ENCODE measurements around the gene SPOCD1.

Gene SPOCD1

DNA sequence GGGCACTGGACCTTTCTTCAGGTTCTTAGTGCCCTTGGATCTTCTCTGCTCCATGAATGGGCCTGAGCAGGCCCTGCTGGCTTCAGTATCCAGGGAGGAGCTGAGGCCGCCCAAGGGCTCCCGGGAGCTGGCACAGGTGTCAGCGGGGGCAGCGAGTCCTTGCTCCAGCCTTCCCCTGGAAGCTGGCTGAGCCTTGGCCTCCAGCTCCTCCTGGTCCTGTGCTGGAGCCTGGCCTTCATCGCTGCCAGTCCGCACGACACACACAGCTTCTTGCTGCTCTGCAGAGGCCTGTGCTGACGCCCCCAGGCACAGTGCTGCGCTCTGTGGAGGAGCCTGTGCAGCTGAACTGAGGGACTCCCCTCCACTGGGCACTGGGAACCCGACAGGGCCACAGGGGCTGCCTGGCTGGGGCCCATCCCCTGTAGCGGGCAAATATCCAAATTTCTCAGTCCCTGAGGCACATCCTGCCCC is 1.7 kb downstream of the SPOCD1 start:
- peak; percentile 52 for DNase-seq
- Histone ChIP-seq H3K27me3 (no peaks in the 10 kb centered on the region), H3K9me3 (no peaks in the 10 kb centered on the region), H3K4me1 (peaks cover 5% of the 10 kb centered on the region; the same call in 1 of the 2 replicates), H3K4me3 (ENCODE audit: low read depth, low read length) (no peak overlapping the region), H3K36me3 (no peaks in the 10 kb centered on the region)
- TF ChIP-seq, protein P1, sequence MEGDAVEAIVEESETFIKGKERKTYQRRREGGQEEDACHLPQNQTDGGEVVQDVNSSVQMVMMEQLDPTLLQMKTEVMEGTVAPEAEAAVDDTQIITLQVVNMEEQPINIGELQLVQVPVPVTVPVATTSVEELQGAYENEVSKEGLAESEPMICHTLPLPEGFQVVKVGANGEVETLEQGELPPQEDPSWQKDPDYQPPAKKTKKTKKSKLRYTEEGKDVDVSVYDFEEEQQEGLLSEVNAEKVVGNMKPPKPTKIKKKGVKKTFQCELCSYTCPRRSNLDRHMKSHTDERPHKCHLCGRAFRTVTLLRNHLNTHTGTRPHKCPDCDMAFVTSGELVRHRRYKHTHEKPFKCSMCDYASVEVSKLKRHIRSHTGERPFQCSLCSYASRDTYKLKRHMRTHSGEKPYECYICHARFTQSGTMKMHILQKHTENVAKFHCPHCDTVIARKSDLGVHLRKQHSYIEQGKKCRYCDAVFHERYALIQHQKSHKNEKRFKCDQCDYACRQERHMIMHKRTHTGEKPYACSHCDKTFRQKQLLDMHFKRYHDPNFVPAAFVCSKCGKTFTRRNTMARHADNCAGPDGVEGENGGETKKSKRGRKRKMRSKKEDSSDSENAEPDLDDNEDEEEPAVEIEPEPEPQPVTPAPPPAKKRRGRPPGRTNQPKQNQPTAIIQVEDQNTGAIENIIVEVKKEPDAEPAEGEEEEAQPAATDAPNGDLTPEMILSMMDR (IDR thresholded peaks at IDR 0.05; ENCODE audit: low read depth, low read length): no peak

DNA sequence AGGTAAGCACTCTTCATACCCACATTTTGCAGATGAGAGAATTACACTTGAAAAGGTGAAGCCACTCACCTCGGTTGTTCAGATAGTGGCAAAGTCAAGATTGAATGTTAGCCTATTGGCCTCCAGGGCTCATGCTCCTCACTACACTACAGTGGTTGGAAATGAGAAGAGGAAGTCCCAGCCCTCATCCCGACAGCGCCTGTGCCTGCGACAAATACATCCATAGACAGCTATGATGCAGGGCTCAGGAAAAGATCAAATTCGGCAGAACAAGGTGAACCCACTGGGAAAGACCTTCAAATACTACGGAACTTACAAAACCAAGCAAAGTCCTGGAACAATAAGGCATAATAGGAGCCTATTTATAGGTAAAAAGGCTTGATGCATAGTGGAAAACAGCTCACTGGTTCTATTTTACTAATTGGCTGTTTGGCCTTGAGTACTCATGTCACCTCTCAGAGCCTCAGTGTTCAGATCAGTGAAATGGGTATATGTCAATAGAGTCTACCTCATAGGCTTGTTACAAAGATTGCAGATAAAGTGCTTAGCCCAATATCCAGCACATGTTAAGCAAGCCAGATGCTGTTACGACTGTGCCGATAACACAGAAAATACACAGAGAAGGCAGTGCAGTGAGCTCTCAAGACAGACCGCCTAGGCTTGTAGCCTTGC is 3.5 kb downstream of the SPOCD1 start:
- H3K27me3 ChIP-seq: no peaks in the 10 kb centered on the region
- TF ChIP-seq, protein P1 (IDR thresholded peaks at IDR 0.05; ENCODE audit: low read depth, low read length): no peak
- H3K4me1 ChIP-seq: peaks cover 5% of the 10 kb centered on the region; the same call in 1 of the 2 replicates
- no peaks in the 10 kb centered on the region for H3K36me3 ChIP-seq
- H3K9me3 ChIP-seq: no peaks in the 10 kb centered on the region
- no peak for DNase-seq
- no peak overlapping the region for H3K4me3 ChIP-seq (ENCODE audit: low read depth, low read length)

DNA sequence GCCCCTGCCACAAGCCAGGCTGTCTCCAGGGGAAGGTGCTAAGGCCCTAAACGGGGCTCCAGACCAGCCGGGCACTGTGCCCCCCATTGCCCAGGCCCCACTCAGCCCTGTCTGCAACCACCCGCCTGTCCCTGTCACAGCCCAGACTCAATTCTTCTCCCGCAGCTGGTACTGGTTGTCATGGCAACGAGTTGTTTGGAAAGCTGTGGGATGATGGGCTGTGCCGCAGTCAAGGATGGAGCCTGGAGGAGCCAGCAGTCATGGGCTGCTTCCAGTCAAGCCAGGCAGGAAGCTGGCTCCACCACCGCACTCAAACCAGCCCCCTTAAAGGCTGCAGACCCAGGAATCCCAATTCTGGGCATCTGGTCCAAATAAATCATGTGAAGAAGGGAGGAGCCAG is 4.2 kb downstream of the SPOCD1 start:
- DNase-seq: peak; percentile 83
- TF ChIP-seq, protein P1 (IDR thresholded peaks at IDR 0.05; ENCODE audit: low read depth, low read length): no peak
- Histone ChIP-seq H3K4me1 (peaks cover 5% of the 10 kb centered on the region; the same call in 1 of the 2 replicates), H3K9me3 (no peaks in the 10 kb centered on the region), H3K4me3 (ENCODE audit: low read depth, low read length) (no peak overlapping the region), H3K36me3 (no peaks in the 10 kb centered on the region), H3K27me3 (no peaks in the 10 kb centered on the region)

DNA sequence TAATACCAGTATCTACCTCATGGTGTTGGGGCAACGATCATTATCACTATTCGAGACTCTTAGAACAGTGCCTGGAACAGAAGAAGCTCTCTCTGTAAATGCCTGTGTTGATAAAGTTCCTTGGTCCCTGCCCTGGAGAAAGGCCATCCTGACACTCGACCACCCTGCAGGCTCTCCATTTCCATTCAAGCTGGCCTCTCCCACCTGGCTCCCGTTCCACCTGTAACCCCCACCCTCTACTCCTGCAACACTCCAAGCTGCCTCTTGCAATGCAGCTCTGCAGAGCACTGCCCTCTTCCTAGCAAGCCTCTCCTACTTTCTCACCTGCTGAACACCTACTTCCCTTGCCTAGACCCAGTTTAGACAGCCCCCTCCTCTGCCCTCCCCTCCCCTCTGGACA is 6.1 kb downstream of the SPOCD1 start:
- no peak overlapping the region for H3K4me3 ChIP-seq (ENCODE audit: low read depth, low read length)

DNA sequence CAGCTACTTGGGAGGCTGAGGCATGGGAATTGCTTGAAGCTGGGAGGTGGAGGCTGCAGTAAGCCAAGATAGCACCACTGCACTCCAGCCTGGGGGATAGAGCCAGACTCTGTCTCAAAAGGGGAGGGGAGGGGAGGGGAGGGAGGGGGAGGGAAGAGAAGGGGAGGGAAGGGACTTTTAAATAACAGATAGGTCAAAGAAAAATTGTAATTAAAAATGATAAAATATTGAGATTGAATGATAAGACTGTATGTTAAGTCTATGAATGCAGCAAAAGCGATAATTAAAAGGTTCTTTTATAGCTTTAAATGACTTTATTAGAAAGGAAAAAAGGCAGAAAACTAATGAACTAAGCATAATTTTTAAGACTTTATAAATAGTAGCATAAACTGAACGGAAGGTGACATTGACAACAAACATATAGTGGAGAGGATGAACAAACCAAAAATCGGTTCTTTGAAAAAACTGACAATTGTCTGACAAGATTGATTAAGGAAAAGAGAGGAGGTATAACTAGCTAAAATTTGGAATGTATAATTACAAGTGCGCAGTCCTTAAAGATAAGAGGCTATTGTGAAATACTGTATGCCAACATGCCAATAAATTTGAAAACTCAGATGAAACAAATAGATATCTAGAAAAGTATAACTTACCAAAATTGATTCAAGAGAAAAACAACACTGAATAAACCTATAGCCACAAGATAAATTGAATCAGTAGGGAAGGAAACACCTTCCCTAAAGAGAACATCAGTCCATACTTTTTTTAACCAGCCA is 8.4 kb downstream of the SPOCD1 start:
- Histone ChIP-seq H3K4me1 (0 out of 2 replicates have a peak, but pooled peaks cover 2% of the 10 kb centered on the region), H3K27me3 (no peaks in the 10 kb centered on the region), H3K36me3 (no peaks in the 10 kb centered on the region), H3K9me3 (no peaks in the 10 kb centered on the region), H3K4me3 (ENCODE audit: low read depth, low read length) (no peak overlapping the region)
- TF ChIP-seq, protein P1 (IDR thresholded peaks at IDR 0.05; ENCODE audit: low read depth, low read length): no peak
- no peak for DNase-seq

More for the DNA sequence above, 6.1 kb downstream of the SPOCD1 start:
- no peaks in the 10 kb centered on the region for H3K36me3 ChIP-seq
- DNase-seq: no peak
- TF ChIP-seq, protein P1 (IDR thresholded peaks at IDR 0.05; ENCODE audit: low read depth, low read length): no peak
- H3K4me1 ChIP-seq: peaks cover 5% of the 10 kb centered on the region; the same call in 1 of the 2 replicates
- no peaks in the 10 kb centered on the region for H3K27me3 ChIP-seq
- H3K9me3 ChIP-seq: no peaks in the 10 kb centered on the region

DNA sequence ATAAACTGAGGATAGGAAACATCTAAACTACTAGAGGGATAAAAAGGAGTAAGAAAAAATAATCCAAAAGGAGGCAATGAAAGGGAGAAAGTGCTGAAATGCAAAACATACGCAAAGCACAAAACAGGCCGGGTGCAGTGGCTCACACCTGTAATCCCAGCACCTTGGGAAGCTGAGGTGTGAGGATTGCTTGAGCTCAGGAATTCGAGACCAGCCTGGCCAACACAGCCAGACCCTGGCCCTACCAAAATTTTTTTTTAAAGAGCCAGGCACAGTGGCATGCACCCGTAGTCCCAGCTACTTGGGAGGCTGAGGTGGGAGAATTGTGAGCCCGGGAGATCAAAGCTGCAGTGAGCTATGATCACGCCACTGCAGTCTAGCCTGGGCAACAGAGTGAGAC is 10.5 kb downstream of the SPOCD1 start:
- no peaks in the 10 kb centered on the region for H3K36me3 ChIP-seq
- H3K27me3 ChIP-seq: no peaks in the 10 kb centered on the region
- no peaks in the 10 kb centered on the region for H3K9me3 ChIP-seq
- no peak overlapping the region for H3K4me3 ChIP-seq (ENCODE audit: low read depth, low read length)
- TF ChIP-seq, protein P1 (IDR thresholded peaks at IDR 0.05; ENCODE audit: low read depth, low read length): no peak
- H3K4me1 ChIP-seq: no peaks in the 10 kb centered on the region
- DNase-seq: no peak
